PFSK-1 (cell line): ENCODE measurements around the gene ATF7.

ENCODE experiments used
- FOXP2 ChIP-seq: optimal IDR thresholded peaks from 2 replicates; pipeline ENCODE3; 2011; ENCODE audit warnings: borderline replicate concordance, control low read depth, inconsistent platforms; ENCODE audit not compliant: insufficient read depth; ENCODE audit errors: extremely low read length, extremely low read depth
- POLR2AphosphoS5 ChIP-seq: IDR thresholded peaks from 2 replicates; pipeline ENCODE4 v1.6.1; 2012; ENCODE audit warnings: low read depth, mild to moderate bottlenecking, control low read depth, low read length, moderate library complexity
- REST ChIP-seq, 2 experiments: IDR thresholded peaks; 2 replicates each; pipeline versions ENCODE4 v1.6.1 to v1.8.0; 2011 to 2012; ENCODE audit warnings: low read depth in 2 of 2, low read length in 2 of 2, control low read depth in 1 of 2, inconsistent platforms in 1 of 2, mild to moderate bottlenecking in 1 of 2, moderate library complexity in 1 of 2; ENCODE audit not compliant: insufficient read depth in 1 of 2
- SIN3A ChIP-seq: IDR thresholded peaks from 2 replicates; pipeline ENCODE4 v1.6.1; 2012; ENCODE audit warnings: mild to moderate bottlenecking, low read length, moderate library complexity, borderline replicate concordance; ENCODE audit not compliant: insufficient read depth
- TAF1 ChIP-seq: IDR thresholded peaks from 2 replicates; pipeline ENCODE4 v1.6.1; 2012; ENCODE audit warnings: low read length, control low read depth, borderline replicate concordance; ENCODE audit not compliant: insufficient read depth

The ATF7 gene

DNA sequence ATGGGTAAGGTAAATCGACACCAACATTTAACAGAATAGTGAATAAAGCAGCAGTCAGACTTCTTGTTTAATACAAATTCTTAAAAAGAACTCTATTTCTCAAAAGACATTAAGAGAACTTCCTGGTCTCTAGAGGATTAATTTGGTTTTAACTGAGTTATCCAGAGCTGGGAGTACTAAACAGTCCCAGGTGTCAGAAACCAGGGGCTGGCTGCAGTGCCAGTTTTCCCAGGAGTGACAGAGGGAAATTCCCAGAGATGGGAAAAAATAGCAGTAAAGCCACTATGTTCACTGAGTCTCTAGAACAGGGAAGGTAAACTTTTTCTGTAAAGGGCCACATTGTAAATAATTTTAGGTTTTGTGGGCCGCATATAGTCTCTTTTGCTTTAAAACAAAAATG, 40.9 kb upstream of the ATF7 start:
- TF ChIP-seq REST (IDR thresholded peaks at IDR 0.05; ENCODE audit: insufficient read depth in 1 of 2, low read depth in 2 of 2, low read length in 2 of 2) (no peak), FOXP2 (no peak), POLR2AphosphoS5 (no peak), TAF1 (no peak), SIN3A (no peak)

DNA sequence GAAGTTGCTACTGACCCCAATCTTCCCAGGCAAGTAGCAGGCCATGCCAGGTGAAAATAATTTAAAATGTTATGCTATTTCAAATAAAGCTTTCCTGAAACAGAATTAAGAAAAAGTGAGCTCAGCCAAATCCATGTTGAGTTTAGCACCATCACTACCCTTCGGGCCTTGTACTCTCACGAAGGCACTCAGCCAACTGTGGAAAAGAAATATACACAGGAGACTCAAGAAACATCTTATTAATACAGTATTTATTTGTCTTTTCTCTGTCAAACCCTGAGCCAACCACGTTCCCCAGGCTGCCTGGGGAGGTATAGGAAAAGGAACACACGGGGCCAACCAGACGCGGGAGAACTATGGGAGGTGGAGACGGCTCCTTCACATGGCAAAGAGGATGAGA, 38.8 kb upstream of the ATF7 start:
- TF ChIP-seq REST (IDR thresholded peaks at IDR 0.05; ENCODE audit: insufficient read depth in 1 of 2, low read depth in 2 of 2, low read length in 2 of 2) (no peak), SIN3A (no peak), FOXP2 (no peak), TAF1 (no peak), POLR2AphosphoS5 (no peak)

GRCh38 chr12:53664191-53664590, 38.0 kb upstream of the ATF7 start:
- TF ChIP-seq REST (IDR thresholded peaks at IDR 0.05; ENCODE audit: insufficient read depth in 1 of 2, low read depth in 2 of 2, low read length in 2 of 2) (no peak), FOXP2 (no peak), SIN3A (no peak), TAF1 (no peak), POLR2AphosphoS5 (no peak)

GRCh38 chr12:53660041-53660440, 33.9 kb upstream of the ATF7 start:
- TF ChIP-seq SIN3A, result no peak

- TF ChIP-seq SIN3A (no peak), POLR2AphosphoS5 (no peak), TAF1 (no peak), REST (IDR thresholded peaks at IDR 0.05; ENCODE audit: insufficient read depth in 1 of 2, low read depth in 2 of 2, low read length in 2 of 2) (no peak), FOXP2 (no peak)
Observed at GRCh38 chr12:53659571-53659981, 33.4 kb upstream of the ATF7 start.
